Stimulated activated CD4-positive, alpha-beta T cell treated with anti-CD3 and anti-CD28 coated beads, Interleukin-12 subunit alpha, Interleukin-12 subunit beta, amount 100 ng/mL, for 4 hours (primary cell): ENCODE results near the gene TCF4.

Source experiments
- DNase-seq: peaks from one replicate; pipeline ENCODE4 v3.0.0-alpha.2; 2020

The TCF4 gene

GRCh38 chr18:55585065-55585919 is 2.7 kb downstream of the TCF4 start:
- DNase-seq: no peak

GRCh38 chr18:55584201-55584600 is 3.8 kb downstream of the TCF4 start:
- DNase-seq: no peak

GRCh38 chr18:55582325-55582724 is 5.7 kb downstream of the TCF4 start:
- DNase-seq: no peak

DNA sequence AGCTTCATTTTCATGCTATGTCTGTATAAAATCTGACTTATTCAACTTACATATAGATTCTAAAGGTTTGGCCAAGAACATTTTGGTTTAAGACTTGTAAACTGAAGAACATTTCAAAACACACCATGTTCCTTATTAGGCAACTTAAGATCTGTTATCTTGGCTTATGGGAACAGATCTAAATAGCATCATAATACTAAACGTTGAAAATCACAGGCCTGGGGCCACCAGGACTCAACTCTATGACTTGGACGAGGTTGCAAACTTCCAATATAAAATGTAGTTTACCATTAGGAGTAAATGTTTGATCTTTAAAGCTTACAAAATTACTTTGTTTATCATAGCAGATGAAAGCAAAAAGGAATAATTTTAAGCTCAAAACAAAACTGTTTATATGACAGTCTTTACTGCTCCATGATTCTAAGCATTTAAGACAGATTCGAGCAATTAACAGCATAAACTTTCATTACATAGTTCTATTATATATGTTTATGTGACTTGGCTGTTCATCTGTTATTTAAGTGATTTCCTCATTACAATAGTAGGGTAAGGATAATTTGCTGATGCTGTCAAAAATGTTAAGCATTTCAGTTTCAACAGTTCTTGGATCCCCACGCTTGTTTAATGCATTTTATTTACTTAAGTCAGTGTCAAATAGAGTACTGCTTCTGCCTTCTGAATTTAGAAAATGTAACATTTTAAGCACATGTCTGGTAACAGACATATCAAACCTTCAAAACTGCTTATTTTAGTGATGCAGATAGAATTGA is 8.3 kb downstream of the TCF4 start:
- DNase-seq: no peak

- DNase-seq: no peak
These were observed 10.0 kb downstream of the TCF4 start for GRCh38 chr18:55577812-55578539.

DNA sequence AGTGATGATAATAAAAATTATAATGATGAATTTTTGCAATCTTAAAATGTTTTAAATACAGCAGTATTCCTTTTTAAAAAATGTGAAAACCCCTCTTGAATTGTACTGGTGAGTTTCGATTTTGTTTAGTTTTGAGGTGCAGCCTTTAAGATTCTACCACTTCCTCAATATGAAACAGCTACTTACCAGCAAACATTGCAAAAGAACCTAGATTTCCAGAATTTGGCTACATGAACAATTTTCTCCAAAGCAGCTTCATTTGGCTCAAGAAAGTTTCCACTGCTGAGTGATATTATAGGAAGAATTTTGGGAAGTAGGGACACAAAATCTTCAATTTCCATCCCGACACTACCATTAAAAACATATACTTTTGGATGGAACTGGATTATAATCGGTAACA is 12.0 kb downstream of the TCF4 start:
- DNase-seq: no peak

GRCh38 chr18:55575066-55575465 is 12.9 kb downstream of the TCF4 start:
- no peak for DNase-seq

DNA sequence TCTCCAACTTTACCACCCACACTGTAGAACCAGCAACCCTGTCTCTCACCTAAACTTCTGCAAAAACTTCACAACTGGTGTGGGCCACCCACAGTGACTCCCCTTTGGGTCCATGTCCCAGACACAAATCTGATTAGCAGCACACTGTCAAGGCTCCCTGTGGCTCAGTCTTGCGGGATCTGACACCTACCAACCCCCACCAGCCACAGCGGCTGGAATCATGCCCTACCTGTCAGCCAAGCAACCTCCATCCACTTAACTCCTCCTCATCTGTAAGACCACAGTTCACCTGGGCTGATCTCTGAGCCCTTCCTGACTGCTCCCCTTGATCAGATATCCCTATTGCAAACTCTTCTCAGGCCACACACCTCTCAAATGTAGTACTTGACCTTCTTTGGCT is 14.6 kb downstream of the TCF4 start:
- DNase-seq: no peak

GRCh38 chr18:55570966-55571365 is 17.0 kb downstream of the TCF4 start:
- DNase-seq: no peak

DNA sequence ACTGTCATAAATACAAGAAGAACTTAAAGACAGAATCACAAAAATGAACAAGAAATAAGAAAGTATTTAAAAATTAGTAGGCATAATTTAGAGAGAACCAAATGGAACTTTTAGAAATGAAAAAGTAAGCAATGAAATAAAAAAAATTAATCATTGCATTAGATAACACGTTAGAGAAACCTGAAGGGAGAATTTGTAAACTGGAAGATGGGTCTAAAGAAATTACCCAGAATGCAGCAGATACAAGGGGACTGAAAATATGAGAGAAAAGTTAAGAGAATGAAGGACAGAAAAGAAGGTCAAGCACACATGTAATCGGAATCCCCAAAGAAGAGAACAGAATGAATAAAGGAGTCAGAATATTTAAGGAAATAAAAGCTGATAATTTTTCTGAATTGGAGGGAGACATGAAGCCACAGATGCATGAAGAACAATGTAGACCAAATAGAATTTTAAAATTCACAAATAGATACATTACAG is 21.5 kb downstream of the TCF4 start:
- DNase-seq: no peak

- no peak for DNase-seq
These were observed 28.3 kb downstream of the TCF4 start for GRCh38 chr18:55559739-55560138.

- no peak for DNase-seq
These were observed 30.8 kb downstream of the TCF4 start for GRCh38 chr18:55557211-55557610.

DNA sequence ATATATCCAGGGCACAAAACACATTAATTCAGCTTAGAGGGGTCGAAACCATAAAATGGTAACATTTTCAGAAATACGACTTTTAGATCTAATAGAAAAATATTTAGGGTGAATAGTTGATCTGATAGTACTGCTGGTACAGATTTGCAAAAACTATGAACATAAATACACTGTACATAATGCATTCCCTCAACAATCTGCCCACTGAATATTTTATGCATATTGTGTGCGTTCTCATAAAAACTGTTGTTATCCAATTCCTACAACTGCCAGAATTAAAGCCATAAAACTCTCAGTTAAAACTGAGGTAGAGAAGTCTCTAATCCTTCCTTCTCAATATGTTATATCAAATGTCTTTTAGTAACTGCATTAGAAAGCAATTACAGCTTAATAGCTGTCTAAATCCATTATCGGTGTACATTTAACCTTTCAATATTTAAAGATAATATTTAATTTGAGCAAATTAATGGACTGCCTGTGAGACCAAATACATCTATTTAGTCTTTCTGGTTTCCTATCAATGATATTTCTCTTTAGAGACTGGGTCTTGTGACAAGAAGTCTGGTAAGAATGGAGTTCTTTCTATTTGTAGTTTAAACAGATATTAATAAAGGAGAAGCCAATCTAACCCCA is 32.5 kb downstream of the TCF4 start:
- no peak for DNase-seq

DNA sequence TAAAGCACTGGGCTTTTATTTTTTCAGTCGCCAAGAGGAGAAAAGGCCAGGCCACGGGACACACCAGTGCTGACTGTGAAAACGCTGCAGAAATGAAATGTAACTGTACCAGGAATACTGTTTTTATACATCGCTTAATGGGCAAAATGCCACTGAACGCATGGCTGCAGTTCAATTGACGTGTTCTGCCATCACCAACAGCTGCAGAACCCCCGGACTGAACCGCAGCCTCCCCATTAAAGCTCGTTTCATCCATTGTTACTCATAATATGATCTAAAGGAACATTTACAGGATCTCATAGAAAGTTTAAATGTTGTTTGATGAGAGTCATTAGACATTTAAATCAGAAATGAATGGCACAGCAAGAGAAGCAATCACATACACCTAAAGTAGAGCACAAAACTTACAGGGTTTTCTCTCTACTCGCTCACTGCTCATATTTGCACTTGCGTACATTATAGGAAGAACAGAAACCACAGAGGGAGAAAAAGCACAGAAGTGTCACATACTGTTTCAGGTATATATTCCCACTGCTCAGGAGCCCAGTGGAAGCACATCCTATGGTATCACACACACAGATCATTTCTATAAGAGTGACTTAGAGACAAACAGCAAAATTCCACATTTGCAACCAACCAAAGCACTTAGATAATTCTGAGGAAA is 35.3 kb downstream of the TCF4 start:
- DNase-seq: no peak

DNA sequence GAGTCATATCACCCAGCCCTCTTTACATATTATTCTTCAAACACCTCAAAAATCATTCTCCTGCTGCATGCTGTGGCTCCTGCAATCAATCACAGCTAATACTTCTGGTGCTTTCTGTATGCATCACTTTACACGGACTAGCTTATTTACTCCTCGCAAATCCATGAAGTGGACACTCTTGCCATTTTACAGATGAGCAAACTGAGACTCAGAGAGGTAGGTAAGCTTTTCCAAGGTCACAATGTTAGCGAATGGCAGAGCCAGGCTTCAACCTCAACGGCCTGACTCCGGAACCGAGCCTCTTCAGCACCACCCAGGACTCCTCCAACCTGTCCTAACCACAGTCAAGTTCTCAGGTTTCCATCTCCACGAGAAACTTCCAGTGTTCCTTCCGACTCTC is 36.8 kb downstream of the TCF4 start:
- DNase-seq: no peak

- DNase-seq: no peak
These were observed 37.5 kb downstream of the TCF4 start for GRCh38 chr18:55550471-55550870.

DNA sequence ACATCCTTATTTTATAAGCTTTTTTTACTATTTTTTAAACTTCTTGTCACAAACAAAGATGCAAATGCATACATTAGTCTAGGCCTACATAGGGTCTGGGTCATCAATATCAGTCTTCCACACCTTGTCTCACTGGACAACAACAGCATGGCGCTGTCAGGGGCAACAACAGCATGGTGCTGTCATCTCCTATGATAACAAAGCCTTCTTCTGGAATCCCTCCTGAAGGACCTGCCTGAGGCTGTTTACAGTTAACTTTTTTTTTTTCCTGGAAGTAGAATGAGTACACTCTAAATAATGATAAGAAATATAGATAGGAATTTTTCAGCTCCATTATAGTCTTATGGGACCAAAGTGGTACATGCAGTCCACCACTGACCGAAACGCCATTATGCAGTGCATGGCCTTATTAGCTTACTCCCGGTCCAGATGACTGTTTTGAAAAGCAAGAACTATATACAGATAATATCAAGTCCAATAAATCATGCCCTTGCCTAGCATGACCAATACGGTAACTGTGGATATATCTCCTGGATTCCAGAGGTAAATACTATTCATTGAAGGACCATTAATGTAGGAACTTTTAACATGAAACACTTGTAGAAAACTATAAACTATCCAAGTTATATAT is 38.4 kb downstream of the TCF4 start:
- DNase-seq: no peak

DNA sequence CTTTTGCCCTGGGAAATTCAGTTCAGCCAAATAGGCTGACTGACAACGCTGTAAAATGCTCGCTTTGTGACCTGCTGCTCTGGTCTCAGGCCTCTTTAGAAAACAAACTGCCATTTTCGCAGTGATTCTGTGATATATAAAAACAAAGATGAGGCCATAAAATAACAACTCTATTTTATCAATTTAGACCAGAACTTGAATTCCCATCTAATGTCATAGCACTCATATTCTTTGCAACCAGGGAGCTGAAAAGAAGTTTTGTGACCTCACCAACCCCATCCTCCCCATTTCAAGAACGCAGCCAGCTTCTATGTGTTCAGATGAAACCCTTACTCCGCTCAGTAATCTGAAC is 40.3 kb downstream of the TCF4 start:
- DNase-seq: no peak

DNA sequence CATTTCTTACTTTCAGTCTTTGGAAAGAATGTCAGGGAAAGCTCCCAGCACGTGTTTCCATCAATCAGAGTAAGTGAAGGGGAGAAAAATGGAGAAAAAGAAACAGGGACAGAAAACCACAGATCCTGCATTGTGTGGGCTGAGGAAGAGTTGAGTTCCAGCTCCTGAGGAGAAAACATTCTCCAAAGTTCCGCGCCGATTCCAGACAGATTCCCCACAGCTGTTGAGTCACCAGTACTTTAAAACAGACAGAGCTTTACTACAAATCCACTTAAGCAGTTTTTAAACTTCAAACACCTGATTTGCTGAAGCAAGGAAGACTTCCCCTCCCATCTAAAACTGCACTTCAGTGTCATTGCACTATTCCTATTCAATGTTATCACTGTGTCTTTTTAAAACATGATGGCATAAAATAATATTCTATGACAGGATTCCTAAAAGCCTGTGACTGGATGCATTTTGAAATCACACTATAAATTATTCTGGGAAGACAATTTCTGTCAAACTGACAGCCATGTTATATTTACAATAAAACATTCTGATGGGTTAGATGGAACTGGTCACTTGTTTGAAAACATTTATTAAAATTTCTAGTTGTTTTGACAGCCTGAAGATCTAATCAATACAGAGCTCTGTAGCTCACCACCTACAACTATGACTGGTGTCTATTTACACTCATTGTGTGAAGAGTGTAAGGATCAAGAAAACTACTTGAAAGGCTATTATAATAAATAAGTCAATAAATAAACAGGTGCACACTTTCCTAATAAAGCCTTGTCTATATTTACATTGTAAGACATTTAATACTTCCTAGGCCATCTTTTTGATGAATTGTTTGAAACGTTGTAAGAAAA is 40.9 kb downstream of the TCF4 start:
- DNase-seq: no peak

DNA sequence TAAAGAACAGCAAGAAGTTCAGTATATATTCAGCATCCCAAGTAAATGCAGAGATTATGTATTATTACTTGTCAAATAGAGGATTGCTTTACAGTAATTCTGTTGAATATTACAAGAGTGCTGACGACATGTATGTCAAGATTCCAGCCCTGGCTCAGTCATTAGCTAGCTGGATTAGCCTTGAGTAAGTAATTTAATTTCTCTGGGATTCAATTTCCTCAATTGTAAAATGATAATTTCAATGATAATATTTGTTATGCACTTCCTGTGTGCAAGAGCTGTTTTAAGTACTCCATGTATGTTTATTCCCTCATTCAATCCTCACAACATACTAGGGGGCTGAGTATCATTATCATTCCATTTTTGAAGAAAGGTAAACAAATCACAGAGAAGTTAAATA is 44.0 kb downstream of the TCF4 start:
- no peak for DNase-seq

GRCh38 chr18:55543130-55543704 is 44.8 kb downstream of the TCF4 start:
- no peak for DNase-seq
